H1 (cell line): ENCODE data around the gene SLC25A26. TPM values are rescaled to one million over a fixed set of nuclear protein-coding genes. Genes with fewer than 3 reads are reported as not detected.

Source experiments
- CHD1 ChIP-seq: IDR thresholded peaks from 2 replicates; pipeline ENCODE4 v1.6.1; 2012; ENCODE audit warnings: low read depth, low read length, improper control_type of control experiment
- polyA plus RNA-seq, 7 experiments: library from polyadenylated mRNA; depleted of rRNA in 3 of 7; stranded (reverse) in 5 of 7; unstranded in 2 of 7; fragments of >200 nt in 5 of 7; fragments of 200-250 nt in 2 of 7; gene quantifications; 1 replicate in 5 of 7; 2 replicates in 1 of 7; 4 replicates in 1 of 7; pipeline versions ENCODE4 v1.2.1 to v1.2.3, GENCODE V29; 2011 to 2013; ENCODE audit warnings: missing spikeins in 2 of 7, mixed read lengths in 2 of 7
- total RNA-seq: library from RNA; stranded (reverse); fragmentation: NEBNext Ultra II Directional; extraction: Animal tissue kit (Norgen Biotek cat#: 25700); gene quantifications from 2 replicates; pipeline ENCODE4 v1.2.1, GENCODE V29; 2021

The SLC25A26 gene
- total and polyA plus RNA-seq, 2 of the 8 experiments (the other 6 are each of a cell fraction or from before 2014, with no cell fraction given): 30.0 to 37.0 TPM

GRCh38 chr3:66403323-66403990, 182.7 kb downstream of the SLC25A26 start (continued):
- no peak for TF ChIP-seq CHD1
